GM19238 (cell line): ENCODE data around the gene DOCK9.

Experiments used
- DNase-seq: peaks from one replicate; pipeline ENCODE4 v3.0.0; 2011; ENCODE audit warnings: low spot score; ENCODE audit not compliant: insufficient read length

Gene DOCK9

GRCh38 chr13:98947925-98948324, 29.9 kb downstream of the DOCK9 start:
- no peak for DNase-seq

GRCh38 chr13:98945863-98946605, 31.8 kb downstream of the DOCK9 start:
- no peak for DNase-seq

GRCh38 chr13:98944336-98944735, 33.5 kb downstream of the DOCK9 start:
- no peak for DNase-seq

- no peak for DNase-seq
Measured at GRCh38 chr13:98942997-98943396, 34.9 kb downstream of the DOCK9 start.

- no peak for DNase-seq
Measured at GRCh38 chr13:98942485-98942884, 35.4 kb downstream of the DOCK9 start.

- no peak for DNase-seq
Measured at GRCh38 chr13:98941536-98941935, 36.3 kb downstream of the DOCK9 start.

- no peak for DNase-seq
Measured at GRCh38 chr13:98941126-98941525, 36.7 kb downstream of the DOCK9 start.

- no peak for DNase-seq
Measured at GRCh38 chr13:98940325-98941001, 37.4 kb downstream of the DOCK9 start.

GRCh38 chr13:98939660-98940191, 38.1 kb downstream of the DOCK9 start:
- no peak for DNase-seq

GRCh38 chr13:98938801-98939200, 39.1 kb downstream of the DOCK9 start:
- DNase-seq: no peak

- DNase-seq: no peak
Measured at GRCh38 chr13:98937911-98938381, 39.9 kb downstream of the DOCK9 start.

GRCh38 chr13:98934243-98934642, 43.6 kb downstream of the DOCK9 start:
- DNase-seq: no peak

- no peak for DNase-seq
Measured at GRCh38 chr13:98930151-98930591, 47.7 kb downstream of the DOCK9 start.

- DNase-seq: no peak
Measured at GRCh38 chr13:98927951-98928927, 49.6 kb downstream of the DOCK9 start.

GRCh38 chr13:98925949-98926348, 51.9 kb downstream of the DOCK9 start:
- no peak for DNase-seq

- no peak for DNase-seq
Measured at GRCh38 chr13:98923641-98924397, 54.0 kb downstream of the DOCK9 start.

- DNase-seq: no peak
Measured at GRCh38 chr13:98922306-98922705, 55.6 kb downstream of the DOCK9 start.

GRCh38 chr13:98921786-98922185, 56.1 kb downstream of the DOCK9 start:
- no peak for DNase-seq

GRCh38 chr13:98921015-98921580, 56.8 kb downstream of the DOCK9 start:
- no peak for DNase-seq

GRCh38 chr13:98919566-98919965, 58.3 kb downstream of the DOCK9 start:
- DNase-seq: no peak
